GM19025 (cell line): ENCODE data around the gene DPP8.
"Not testable (repeated sequence)": the region's sequence is repeated elsewhere in the genome, so short reads cannot be mapped to it uniquely, and the experiment has no call there.

Experiments
- ATAC-seq: cut with Tn5 transposase; IDR thresholded peaks from one replicate; pipeline ENCODE4 v1.9.1; 2021; ENCODE audit warnings: mild to moderate bottlenecking, low read depth, moderate library complexity; ENCODE audit not compliant: unreplicated experiment

DPP8 gene

GRCh38 chr15:65408324-65409035 lies 109.0 kb downstream of the DPP8 start:
- ATAC-seq, result no peak

GRCh38 chr15:65406424-65407000 lies 111.0 kb downstream of the DPP8 start:
- ATAC-seq, result no peak

GRCh38 chr15:65405791-65406423 lies 111.6 kb downstream of the DPP8 start:
- no peak for ATAC-seq

GRCh38 chr15:65404186-65404872 lies 113.2 kb downstream of the DPP8 start:
- ATAC-seq, result no peak

GRCh38 chr15:65402961-65403360 lies 114.5 kb downstream of the DPP8 start:
- no peak for ATAC-seq

GRCh38 chr15:65401611-65402240 lies 115.8 kb downstream of the DPP8 start:
- no peak for ATAC-seq

GRCh38 chr15:65400760-65401610 lies 116.5 kb downstream of the DPP8 start:
- ATAC-seq, result no peak

- ATAC-seq, result no peak
These were observed 117.5 kb downstream of the DPP8 start for GRCh38 chr15:65399997-65400396.

- no peak for ATAC-seq
These were observed 118.3 kb downstream of the DPP8 start for GRCh38 chr15:65399001-65399706.

- ATAC-seq, result not testable (repeated sequence)
These were observed 119.0 kb downstream of the DPP8 start for GRCh38 chr15:65398486-65398885.

- no peak for ATAC-seq
These were observed 120.5 kb downstream of the DPP8 start for GRCh38 chr15:65396965-65397317.

- ATAC-seq, result no peak
These were observed 121.1 kb downstream of the DPP8 start for GRCh38 chr15:65396283-65396964.

- ATAC-seq, result no peak
These were observed 121.8 kb downstream of the DPP8 start for GRCh38 chr15:65395567-65396202.

GRCh38 chr15:65394936-65395335 lies 122.6 kb downstream of the DPP8 start:
- ATAC-seq, result no peak

- ATAC-seq, result no peak
These were observed 123.2 kb downstream of the DPP8 start for GRCh38 chr15:65394280-65394789.

GRCh38 chr15:65393557-65393956 lies 123.9 kb downstream of the DPP8 start:
- no peak for ATAC-seq

GRCh38 chr15:65393091-65393490 lies 124.4 kb downstream of the DPP8 start:
- ATAC-seq, result no peak
